Esophagus squamous epithelium (tissue), 4 donors: ENCODE results near the gene HOXD9.

Experiments used
- POLR2A ChIP-seq, 4 donors: fragments of 450-650 bp; IDR thresholded peaks; one replicate each; pipeline ENCODE4 v1.6.1; 2017; ENCODE audit warnings: antibody characterized with exemption in 4 of 4, mild to moderate bottlenecking in 4 of 4, moderate library complexity in 3 of 4
- TF ChIP-seq, protein P1 (sequence below), 6 experiments: fragments of 450-650 bp in 4 of 6; fragments of 200-600 bp in 2 of 6; sonication (generic) in 2 of 6; IDR thresholded peaks; one replicate each; pipeline ENCODE4 v1.5.1; 2016 to 2019; ENCODE audit warnings: antibody characterized with exemption in 6 of 6, mild to moderate bottlenecking in 4 of 6, moderate library complexity in 4 of 6

DNA sequence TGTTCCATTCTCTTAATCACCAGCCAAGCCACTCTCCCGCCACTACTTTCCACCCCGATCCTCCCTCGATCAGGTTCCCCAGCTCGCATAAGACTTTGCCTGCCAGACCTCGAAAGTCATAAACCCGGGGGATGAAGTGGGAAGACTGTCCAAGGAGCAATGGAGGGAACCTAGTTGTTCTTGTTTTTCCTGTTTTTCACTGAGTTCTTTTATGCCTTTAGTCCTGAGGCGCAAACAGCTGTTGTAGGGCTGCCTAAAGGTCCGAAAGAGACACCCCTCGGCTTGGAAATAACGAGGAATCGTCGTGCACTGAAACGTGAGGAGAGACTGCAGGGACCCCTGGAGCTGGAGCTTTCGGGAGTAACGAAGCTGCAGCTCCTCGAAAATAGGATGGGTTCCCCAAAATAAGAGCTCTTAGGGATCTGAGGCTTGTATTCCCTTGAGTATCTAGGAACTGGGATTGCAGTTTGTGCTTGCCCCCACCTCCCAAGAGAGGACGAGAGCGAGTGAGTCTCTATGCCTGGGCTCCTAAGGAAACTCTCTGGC is 24.6 kb upstream of the HOXD9 start:
- TF ChIP-seq, protein P1, sequence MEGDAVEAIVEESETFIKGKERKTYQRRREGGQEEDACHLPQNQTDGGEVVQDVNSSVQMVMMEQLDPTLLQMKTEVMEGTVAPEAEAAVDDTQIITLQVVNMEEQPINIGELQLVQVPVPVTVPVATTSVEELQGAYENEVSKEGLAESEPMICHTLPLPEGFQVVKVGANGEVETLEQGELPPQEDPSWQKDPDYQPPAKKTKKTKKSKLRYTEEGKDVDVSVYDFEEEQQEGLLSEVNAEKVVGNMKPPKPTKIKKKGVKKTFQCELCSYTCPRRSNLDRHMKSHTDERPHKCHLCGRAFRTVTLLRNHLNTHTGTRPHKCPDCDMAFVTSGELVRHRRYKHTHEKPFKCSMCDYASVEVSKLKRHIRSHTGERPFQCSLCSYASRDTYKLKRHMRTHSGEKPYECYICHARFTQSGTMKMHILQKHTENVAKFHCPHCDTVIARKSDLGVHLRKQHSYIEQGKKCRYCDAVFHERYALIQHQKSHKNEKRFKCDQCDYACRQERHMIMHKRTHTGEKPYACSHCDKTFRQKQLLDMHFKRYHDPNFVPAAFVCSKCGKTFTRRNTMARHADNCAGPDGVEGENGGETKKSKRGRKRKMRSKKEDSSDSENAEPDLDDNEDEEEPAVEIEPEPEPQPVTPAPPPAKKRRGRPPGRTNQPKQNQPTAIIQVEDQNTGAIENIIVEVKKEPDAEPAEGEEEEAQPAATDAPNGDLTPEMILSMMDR (IDR thresholded peaks at IDR 0.05) = no peak
- TF ChIP-seq POLR2A (IDR thresholded peaks at IDR 0.05) = no peak
